ENCODE measurements around the gene SQOR.

Gene SQOR

DNA sequence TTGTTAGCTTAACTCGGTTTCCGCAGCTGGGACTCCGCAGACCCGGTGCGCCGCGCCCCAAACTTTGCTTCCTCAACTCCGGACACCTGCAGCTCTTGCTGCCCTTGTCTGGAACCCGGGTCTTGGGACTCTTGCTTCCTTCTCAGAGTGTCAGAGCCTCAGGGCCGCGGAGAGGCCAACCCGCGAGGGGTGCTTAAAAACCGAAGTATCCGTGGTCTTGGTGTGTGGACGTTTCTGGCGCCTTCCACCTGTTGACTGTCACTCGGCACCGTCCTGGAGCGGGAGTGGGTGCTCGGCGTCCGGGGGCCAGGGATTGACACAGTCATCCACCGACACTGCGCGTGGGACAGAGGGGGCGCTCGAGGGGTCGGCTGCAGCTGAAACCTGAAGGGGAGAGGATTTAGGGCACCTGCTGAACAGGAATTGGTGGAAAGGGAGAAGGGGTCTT, 386 bp downstream of the SQOR start:
- peak in 1 of 2 donors; percentile 62 for DNase-seq

DNA sequence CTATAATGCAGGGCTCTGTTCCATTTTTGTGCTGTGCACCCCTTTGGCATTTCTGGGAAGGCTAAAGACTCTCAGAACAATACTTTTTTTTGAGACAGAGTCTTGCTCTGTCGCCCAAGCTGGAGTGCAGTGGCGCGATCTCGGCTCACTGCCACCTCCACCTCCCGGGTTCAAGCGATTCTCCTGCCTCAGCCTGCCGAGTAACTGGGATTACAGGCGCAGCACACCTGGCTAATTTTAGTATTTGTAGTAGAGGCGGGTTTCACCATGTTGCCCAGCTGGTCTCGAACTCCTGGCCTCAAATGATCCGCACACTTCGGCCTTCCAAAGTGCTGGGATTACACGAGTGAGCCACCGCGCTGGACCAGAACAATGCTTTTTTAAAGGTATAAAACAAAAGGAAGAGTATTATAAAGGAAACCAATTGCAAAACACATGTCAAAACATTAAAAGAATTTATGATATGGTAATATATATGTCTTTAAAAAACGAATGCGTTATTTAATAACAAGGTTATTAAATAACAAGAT, 999 bp downstream of the SQOR start:
- DNase-seq = no peak

DNA sequence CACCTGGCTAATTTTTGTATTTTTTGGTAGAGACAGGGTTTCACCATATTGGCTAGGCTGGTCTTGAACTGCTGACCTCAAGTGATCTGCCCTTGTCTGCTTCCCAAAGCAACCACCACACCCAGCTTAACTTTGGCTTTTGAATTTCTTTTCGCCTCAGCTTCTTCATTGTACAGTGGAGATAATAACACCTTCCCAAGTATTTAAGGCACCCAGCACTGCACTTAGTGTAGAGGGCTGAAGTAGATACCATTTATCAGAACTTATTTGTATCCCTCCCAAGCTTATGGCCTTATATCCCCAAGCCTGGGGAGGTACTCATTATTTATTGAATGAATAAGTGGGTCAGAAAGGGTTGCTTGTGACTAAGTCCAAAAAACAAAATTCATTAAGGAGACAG, 2.3 kb downstream of the SQOR start:
- no peak for DNase-seq

DNA sequence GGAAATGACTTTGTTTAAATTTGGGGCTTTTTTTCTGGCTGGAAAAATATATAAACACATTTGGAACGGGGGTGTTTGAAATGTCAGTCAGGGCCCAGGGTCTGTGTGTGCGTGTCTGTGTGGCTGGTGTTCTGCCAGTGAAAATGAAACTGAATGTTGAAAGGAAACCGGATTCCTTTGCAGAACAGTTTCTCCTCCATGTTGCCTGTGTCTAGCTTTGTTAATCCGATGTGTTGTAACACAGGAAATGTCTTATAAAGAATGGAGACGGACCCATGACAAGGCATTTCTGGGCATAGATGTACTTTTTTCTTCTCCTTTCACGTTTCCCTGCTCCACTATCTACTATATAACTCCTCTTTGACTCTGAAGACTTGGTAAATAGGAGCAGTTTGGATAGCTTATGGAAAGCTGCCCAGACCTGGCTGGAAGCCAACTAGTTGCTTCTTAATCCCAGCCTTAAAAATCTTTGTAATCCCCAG, 2.8 kb downstream of the SQOR start:
- DNase-seq = peak; percentile 88 to 92

DNA sequence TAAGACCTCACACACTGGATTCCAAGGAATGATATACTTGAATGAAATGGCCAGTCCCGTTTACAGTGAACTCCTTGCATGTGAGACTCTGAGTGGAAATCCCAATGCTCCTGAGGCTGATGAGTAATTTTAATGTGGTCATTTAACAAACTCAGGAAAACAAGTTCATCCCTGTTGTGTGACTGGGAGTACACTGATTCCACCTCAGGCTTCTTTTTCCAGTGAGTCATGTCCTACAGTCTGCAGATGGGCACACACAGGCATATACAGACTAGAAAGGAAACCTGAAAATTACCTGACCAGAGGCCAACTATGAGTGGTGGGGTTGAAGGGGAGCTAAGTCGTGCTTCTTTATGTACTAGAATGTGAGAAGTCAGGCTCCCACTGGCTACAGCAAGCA, 5.8 kb downstream of the SQOR start:
- peak in 1 of 2 donors; percentile 33 for DNase-seq

DNA sequence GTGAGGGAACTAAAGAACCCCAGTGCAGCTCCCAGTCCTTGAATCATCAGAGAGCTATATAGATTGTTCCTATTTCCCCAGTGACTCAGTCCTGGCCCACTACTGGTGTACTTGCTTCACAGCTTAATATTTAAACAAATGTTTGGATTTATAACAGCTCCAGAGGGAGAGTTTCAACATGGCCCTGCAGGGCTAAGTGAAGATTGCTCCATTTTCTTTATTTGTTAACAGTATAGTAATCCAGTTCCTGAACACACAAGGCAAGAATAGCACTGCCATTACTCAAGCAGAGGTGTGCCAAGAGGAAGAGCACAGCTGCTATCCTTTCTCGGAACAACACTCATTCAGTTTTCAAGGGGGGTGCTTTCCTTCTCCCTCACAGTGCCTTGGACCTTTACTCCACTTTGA, 6.5 kb downstream of the SQOR start:
- DNase-seq = peak; percentile 95 to 99

DNA sequence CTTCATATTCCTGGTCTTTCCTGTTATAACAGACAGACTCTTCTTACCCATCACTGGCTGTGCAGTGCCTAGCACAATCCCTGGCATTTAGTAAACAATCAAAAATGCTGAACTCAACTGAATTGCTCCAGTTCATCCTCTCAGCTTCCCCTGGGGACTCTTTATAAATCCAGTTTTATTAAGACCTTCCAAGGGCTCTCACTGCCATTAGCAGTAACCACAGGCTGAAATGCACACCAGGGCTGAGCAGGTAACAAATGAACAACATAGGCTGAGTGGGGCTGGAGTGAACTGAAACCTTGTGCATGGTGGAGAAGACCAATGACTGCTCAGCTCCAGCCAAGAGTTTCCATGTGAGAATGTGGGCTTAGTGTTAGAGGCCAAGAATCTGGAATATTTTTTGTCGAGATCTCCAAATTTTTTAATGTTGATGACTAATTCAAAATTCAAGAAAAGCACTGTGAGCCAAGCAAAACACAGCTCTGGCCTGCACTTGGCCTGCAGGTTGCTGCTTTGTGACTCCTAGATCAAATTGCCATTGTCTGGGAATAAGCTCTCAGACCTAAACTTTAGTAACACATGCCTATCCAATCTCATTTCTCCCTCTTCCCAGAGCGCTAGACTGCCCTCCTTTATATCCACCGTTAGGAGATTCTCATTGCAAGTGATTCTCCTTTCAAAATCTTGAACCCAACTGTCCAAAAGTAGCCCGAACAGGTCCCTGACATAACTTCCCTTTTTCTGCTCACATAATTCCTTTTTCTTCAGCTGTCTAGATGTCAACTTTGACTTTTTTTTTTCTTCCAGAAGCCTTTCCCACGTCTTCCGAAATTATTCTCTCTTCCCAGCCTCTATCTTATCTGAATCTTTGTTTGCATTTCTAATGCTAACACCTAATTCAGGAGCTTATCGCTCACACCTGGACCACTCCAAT, 7.4 kb downstream of the SQOR start:
- peak; percentile 34 to 45 for DNase-seq

DNA sequence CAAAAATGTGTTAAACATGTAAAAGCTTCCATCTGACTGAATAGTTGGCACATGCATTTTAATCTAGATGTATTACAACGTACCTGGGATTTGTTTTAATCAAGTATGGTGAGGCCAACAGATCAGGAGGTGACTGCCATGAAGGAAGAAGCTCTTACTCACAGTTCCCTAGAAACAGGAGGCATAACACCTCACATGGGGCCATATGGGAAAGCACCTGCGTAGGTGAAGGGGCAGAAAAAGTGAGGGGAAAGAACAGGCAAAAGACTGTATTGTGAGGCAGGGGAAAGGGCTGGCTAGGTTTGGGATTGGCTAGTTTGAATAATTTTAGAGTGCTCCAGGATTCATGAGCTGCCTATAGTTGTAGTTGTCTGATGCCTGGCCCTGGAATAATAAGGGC, 9.6 kb downstream of the SQOR start:
- DNase-seq = no peak

DNA sequence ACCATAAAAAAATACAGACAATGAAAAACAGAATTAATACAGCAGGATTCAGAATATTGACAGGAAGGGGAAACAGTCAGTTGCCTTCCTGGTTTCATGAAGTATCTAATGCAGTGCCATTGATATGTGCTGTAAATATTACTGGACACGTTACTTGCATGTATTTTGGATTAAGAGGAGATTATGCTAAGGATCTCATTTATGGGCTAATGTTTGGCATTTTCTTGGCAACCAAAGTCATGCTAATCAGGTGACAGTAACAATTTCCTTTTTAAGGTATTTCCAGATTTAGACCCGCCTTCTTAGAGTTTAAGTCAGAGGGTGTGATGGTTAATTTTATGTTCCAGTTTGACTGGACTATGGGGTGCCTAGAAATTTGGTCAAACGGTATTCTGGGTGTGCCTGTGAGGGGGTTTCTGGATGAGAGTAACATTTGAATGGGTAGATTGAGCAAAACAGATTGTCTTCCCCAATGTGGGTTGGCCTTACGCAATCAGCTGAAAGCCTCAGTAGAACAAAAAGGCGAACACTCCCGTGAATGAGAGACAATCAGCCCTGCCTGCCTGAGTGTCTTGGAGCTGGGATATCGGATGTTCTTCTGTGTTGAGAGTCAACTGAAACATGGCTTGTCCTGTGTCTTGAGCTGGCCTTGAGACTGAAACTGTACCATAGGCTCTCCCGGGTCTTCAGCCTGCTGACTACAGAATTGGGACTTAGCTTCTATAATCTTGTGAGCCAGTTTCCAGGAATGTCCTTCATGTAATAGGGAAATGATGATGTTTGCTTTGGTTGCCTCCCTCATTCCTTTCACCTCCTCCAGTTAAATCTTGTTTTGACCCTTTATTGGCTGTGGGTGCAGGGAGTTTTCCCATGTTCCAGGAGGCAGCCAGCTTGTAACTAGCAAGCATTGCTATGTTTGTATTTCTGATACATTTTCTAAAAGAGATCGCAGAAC, 10.5 kb downstream of the SQOR start:
- DNase-seq = peak; percentile 78 to 88

DNA sequence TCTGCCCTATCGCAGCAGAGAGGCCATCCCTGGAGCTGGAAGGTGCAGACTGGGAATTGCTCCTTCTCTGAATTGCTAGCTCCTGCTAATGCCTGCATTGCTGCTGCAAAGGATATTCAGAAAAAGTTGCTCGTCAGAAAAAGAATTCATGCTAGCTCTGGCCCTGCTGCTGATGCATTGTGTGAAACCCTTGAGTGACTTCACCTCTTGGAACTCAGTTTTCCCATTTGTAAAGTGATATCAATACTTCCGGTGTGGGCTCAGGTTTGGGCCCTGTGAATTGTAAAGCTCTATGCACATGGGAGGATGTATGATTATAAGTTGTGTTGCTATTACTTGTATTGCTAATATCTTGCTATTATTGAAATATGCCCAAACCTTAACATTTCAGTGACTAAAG, 11.4 kb downstream of the SQOR start:
- DNase-seq = no peak

DNA sequence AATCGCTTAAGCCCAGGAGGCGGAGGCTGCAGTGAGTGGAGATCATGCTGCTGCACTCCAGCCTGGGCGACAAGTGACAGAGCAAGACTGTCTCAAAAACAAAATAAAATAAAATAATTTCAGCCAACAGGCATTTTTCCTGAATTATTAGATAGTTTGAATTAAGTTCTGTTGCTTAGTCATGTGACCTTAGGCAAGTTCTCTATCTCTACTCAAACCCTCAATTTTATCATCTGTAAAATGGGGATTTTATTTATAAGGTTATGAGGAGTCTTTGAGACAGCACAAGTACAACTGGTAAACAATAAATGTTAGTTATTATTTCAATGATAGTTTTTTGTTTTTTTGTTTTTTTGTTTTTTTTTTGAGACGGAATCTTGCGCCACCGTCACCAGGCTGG, 13.0 kb downstream of the SQOR start:
- no peak for DNase-seq

DNA sequence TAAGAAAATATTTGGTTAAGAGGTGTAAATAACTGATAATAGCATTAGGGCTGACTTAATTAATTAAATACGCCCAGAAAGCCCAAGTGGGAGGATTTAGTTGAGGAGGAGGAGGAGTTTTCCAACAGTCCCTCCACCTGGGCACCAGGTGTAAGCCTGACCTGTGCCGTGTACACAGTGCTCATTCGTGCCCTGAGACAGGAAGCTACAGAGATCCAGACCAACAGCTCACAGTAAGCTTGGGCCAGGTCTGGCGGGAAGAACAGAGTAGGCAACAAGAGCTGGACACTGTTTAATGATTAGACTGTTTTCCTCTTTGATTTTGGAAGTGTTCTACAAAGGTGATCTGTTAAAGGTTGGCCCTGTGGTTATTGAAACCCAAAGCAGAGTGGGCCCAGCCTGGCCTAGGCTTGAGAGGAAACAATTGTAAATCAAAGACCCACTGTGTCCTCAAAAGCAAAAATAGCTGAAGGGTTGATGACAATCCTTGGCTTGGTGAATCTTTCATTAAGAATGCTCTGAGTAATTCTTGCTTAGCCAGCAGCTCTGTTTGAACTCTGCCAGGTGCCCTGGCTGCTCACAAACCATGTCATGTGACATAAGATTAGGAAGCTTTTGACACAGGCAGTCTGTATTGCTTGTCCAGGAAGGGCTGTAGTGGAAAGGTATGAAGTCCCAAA, 13.8 kb downstream of the SQOR start:
- no peak for DNase-seq

DNA sequence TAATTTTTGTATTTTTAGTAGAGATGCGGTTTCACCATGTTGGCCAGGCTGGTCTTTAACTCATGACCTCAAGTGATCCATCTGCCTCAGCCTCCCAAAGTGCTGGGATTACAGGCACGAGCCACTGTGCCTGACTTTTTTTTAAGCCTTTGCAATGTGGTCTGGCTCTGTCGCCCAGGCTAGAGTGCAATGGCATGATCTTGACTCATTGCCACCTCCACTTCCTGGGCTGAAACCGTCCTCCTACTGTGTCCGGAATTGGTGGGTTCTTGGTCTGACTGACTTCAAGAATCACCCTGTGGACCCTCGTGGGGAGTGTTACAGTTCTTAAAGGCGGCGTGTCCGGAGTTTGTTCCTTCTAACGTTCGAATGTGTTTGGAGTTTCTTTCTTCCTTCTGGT, 15.2 kb downstream of the SQOR start:
- DNase-seq = peak; percentile 93 to 98

DNA sequence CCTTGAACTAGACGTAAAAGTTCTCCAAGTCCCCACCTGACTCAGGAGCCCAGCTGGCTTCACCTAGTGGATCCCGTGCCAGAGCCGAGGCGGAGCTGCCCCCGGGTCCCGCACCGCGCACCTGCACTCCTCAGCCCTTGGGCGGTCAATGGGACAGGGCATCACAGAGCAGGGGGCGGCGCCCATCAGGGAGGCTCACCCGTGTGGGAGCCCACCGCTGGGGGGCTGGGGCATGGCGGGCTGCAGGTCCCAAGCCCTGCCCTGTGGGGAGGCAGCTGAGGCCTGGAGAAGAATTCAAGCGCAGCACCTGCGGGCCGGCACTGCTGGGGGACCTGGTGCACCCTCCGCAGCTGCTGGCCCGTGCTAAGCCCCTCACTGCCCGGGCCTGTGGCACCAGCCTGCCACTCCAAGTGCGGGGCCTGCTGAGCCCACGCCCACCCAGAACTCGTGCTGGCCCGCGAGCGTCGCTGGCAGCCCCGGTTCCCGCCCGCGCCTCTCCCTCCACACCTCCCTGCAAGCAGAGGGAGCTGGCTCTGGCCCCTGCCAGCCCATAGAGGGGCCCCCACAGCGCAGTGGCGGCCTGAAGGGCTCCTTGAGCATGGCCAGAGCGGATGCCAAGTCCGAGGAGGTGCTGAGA, 16.2 kb downstream of the SQOR start:
- DNase-seq = no peak

DNA sequence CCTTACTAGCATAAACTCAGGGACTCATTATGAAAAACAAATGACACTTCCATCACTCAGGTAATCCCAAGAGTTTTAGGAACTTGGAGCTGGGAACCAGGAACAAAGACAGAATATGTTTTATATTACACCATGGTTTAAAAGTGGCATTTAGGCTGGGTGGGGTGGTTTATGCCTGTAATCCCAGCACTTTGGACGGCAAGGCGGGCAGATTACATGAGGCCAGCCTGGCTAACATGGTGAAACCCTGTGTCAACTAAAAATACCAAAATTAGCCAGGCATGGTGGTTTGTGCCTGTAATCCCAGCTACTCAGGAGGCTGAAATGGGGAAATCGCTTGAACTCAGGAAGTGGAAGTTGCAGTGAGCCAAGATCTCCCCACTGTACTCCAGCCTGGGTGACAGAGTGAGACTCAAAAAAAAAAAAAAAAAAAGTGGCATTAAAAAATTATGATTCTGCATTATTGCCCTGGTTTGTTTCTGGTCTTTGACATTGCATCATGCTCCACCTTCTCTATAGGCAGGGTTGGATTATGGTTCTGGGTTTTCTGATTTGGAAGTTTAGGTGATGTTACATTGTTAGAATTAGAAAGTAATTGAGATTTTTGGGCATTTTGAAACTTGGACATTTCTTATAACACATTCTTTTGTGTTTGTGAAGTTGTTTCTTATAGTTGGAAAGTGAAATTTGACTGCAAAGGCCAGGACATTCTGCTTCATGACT, 19.0 kb downstream of the SQOR start:
- peak; percentile 88 to 90 for DNase-seq

DNA sequence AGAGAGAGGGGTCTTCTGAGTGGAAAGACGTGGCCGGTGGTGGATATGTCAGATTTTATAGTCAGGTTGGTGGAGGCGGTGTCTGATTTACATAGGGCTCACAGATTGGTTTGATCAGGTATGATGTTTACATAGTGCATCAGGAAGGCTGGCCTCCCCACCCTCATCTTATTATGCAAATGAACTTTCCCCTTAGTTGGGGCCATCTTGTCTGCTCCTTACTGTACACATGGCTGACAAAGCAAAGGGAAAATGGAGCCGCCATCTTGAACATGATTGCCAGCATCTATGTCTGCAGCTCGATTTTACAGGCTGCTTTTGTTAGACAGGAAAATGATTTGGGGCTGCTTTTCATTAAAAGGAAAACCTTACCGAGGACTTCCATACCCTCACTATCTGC, 19.9 kb downstream of the SQOR start:
- no peak for DNase-seq

DNA sequence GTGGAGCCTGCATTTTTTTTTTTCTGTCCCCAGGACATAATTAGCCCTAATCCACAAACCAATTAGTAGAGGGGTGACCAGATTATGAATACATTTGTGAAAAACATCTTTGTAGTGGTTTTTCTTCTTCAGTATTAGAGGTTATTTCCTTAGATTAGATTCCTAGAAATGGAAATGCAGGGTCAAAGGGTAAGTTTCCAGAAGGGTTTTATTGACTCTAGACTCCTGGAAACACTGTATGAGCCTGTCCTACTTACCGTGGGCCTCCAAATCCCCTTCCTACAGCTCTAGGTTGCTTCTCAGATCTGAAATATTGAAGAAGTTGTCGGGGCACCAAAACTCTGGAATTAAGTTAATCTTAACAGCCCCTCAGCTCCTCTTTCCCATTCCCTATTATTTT, 22.4 kb downstream of the SQOR start:
- DNase-seq = no peak

DNA sequence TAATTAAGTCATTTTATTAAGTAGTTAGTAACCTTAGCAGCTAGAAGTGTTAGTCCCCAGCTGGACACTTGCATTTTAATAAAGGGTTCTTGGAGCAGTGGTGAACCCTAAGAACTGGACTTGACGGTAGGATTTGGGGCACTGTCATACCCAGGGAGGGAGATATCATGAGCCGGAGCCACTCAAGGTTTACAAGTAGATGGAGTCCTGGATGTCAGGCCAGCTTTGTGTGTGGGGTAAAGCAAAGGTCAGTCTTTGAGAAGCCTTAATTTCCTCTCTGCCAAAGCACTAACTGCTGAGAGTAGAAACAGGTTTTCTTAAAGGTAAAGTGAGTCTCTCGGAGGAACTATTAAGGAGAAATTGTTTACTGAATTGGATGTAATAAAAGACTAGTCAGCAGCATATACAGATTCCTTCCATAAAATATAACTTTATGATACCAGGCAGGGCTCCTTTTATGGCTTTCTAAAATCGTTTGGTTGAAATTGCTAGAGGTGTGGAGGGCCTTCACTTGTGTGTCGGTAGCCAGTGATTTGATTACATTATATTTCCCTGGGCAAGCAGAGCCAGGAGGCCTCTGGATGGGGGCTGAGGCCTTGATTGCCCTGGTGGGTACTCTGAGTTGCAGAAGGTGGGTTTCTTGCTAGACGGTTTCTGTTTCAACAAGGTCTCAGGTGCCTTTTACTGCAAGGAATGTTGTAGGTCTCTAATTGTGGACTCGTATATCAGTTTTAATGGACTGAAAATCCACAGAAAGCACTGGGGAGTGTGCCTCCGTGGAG, 23.1 kb downstream of the SQOR start:
- no peak for DNase-seq

DNA sequence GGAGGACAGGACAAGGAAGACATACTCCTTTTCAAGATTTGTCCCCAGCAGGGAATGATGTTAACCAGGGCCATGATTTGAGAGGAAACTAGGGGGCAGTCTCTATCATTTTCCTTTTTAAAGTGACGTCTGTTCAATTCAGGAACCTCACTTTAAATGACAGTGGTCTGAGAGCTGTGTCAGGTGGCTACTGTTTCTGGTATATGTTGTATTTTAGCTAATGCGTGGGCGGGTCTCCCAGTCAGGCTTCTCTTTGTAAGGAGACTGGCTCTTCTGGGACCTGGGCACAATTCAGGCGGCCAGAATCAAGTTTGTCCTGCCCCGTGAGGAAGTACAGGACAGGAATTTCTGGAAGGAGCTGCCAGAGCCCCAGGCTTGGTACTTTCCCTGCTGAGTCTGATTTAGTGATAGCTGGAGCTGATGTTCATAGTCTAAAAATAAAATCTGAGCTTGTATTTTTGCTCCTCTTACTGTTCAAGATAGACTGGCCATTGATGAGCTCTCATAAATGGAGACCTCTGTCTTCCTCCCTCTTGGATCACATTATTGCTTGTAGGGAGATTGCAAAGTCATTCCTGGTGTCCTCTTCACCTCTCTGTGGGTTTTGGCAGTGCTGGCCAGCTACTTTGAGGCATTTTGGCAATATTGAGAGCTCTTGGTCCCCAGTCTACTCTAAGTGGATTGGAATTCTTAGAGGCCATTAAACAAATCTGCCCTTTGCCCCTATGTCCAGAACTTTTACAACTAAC, 25.6 kb downstream of the SQOR start:
- peak; percentile 71 to 91 for DNase-seq

DNA sequence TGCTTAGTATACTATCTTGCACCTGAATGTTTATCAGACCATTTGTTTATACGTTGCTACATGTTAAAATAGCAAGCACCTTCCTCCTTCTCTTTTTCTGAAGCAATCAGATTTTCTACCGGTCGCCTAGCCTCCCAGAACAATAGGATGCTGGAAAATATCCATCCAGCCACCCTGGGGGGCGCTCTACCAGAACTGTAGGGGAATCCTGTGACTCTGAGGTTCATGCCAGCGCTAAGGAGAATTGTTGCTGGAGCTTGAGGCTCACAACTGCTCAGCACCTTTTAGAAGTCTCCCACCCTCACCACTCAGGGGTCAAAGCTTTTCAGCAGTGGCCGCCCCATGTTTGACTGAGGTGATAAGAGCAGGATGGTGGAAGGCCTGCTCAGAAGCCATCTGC, 27.5 kb downstream of the SQOR start:
- no peak for DNase-seq
